COLO668 (cell line): Measurements from ENCODE around the gene STXBP6.
"Not testable (repeated sequence)": the region's sequence is repeated elsewhere in the genome, so short reads cannot be mapped to it uniquely, and the experiment has no call there.

Experiments used
- DNase-seq: peaks from one replicate; lab custom pipeline; 2025; ENCODE audit not compliant: unreplicated experiment; lab: John Stamatoyannopoulos, UW

The STXBP6 gene

DNA sequence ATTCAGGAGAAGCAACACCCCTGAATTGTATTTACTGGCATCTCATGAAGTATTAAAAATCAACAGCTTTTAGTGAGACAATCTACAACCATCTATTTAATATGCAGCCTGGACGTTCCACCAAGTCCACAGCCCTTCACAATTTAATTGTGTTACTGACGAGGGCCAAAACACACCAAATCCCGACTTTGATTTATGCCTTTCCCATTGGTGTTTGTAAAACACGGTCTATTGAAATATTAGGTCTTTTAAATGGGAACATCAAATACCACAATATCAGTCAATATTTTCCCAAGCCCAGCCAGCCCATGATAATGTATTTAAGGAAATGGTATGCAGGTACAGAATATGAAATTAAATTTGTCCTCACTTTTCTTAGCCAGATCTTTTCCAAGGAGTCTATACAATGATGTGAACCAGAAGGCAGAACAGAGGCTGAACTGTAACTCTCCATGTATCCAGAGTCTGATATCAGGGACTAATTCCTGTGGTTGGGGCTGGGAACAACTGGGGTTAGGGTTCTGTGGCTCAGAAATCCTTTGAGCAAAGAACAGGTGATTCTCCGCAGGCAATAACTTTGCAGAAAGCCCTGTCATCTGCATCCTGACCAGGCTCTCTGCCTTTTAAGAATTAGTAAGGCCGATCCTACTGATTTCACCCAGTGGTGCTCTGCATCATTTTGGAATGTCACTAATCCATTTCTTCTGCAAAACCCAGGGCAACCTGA lies 236.7 kb downstream of the STXBP6 start:
- DNase-seq: no peak

DNA sequence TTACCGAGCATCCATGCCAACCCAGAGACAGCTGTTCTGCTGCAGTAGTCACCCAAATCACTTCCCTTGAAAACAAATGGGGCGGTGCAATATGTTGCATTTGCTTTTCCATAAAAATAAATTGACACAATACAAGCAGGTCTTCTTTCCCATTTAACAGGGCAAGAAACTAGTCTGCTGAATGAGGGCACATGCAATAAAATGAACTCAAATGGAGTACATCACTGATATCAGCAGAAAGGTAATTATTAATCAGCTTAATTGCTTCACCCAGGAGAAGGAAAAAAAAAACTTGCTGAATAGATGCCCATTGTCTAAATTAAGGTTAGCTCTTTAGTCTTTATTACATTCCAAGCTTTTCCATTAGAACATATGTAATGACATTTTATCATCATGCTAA lies 240.8 kb downstream of the STXBP6 start:
- DNase-seq: no peak

DNA sequence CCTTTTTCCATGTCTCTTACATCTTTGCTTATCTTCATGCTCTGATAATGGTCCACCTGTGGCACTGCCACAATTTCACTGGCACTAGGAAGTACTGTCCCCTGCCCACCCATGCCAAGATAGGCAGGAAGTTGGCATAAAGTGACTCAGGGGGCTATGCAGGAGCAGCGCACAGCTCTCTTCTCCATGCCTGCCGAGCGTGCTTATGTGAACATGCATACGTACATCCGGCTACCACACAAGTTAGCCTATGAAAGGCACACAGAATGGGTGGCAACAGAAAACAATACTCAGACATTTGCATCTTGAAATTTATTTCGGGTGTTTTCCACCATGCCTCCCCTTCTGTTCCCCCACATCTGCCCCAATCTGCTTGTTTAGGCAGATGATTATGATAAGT lies 241.5 kb downstream of the STXBP6 start:
- DNase-seq: no peak

DNA sequence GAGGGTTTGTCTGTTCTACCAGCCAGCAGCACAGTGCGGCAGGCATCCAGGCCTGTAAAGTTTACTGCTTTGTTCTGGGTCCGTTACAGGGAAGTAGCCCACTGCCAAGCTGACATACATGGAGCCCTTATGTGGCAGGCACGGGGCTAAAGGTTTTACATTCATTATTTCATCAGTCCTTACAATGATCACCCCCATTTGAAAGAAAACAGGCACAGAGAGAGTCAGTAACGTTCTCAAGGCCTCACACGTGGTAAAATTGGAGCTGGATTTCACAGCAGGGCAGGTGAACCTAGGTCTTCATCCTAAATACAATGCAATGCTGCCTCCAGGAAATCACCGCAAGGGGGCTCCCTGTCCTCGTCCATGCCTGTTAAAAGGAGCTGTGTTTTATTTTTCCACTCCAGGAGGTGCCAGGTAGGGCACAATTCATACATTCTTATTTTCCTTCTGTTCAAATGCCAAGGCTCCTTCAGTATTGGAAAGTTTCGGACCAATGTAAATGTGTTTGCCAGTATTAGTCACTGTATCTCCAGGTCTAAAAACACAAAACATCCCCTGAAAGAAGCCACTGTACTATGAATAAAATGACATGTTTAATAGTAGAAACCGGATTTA lies 243.8 kb downstream of the STXBP6 start:
- peak; percentile 74 for DNase-seq

DNA sequence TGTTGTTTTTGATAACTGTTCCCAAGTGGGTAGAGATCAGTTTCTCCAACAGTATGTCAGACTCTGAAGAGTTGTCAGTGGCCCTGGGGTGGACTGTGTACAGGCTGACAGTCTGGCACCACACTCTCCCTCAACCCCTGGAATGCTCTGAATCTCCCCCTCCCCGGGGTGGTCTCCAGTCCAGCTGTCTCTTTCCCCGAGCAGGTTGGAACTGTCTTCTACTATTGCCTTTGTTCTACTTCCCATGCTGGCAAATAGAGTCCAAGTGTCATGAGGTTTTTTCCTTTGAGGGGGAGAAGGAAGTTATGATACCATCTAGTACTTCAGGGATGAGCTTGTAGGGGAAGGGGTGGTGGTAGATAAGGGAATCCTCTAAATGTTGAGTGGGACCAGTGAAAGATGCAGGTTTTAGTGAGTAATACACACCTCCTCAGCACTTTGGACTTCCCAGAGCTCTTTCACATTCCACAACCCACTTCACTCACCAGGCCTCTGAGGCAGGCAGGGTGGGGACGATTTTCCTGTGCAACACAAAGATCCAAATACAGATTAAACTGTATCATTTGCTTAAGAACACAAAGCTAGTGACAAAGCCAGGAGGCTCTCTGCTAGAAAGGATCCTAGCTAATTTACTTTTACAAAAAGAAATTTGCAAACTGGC lies 245.3 kb downstream of the STXBP6 start:
- no peak for DNase-seq

DNA sequence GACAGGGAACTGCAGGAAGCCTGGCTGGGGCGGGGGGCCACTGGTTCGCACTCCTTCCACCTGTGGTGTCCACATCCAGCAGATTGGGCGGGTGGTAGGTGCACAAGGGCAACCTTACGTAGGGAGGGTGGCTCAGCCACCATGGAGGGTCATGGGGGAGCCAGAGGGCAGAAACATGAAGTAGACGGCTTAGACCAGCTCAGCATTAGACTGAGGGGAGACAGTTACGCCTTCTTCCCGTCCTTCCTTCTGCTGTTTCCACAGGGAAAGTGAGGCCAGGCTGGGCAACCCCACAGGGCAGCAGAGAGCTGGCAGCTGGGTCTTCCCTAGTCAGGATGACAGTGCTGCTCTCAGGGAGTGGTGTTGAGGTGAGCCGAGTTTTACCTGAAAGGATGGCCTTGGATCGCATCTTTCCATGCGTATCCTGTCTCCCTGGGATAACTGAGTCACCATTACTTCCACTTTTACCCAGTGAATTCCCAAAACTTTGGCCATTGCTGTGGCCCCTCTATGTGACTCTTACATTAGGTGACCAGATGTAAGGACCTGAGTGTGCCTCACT lies 245.9 kb downstream of the STXBP6 start:
- no peak for DNase-seq

DNA sequence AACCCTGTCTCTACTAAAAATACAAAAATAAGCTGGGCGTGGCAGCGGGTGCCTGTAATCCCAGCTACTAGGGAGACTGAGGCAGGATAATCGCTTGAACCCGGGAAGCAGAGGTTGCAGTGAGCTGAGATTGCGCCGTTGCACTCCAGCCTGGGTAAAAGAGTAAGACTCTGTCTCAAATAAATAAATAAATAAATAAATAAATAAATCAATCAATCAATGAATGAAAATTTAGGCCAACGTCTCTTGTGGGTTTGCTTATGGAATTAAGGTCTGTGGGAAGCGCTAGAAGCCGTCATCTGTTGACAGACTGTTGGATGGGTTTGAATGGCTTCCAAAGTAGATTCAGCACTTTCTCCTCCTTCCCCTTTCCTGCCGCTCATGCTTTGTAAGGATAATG lies 246.5 kb downstream of the STXBP6 start:
- not testable (repeated sequence) for DNase-seq

DNA sequence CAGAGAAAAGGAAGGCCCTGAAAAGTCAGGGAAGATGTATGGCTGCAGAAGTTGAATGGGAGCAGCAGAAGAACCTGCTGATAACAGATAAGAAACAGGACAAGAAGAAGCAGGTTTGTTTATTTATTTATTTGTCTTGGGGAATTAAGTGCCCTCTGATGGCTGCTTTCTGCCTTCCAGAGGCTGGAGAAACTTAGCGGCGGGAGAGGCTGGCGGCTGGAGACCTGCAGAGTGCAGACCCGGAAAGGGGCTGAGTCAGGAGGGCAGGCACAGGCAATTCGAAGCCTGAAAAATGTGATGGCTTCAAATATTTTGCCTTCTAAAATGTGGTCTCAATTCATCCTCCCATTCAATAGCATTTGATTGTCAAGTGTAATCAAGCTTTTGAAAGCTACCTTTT lies 247.7 kb downstream of the STXBP6 start:
- DNase-seq: no peak

DNA sequence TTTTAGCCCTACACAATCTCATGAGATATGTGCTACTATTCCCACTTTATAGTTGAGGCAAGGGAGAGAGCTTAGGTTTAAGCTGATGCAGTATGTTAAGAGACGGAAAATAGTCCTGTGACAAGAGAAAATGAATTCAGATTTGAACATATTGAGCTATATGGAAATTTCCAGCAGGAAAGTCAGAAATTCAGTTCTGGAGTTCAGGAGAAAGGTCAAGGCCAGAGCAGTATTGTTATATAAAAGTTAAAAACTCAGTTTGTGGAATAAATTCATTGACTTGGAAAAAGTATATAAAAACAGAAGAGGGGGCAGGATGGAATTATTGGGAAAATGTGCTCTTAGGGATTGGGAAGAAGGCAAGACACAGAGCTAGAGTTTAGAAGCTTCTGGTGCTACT lies 248.9 kb downstream of the STXBP6 start:
- no peak for DNase-seq

DNA sequence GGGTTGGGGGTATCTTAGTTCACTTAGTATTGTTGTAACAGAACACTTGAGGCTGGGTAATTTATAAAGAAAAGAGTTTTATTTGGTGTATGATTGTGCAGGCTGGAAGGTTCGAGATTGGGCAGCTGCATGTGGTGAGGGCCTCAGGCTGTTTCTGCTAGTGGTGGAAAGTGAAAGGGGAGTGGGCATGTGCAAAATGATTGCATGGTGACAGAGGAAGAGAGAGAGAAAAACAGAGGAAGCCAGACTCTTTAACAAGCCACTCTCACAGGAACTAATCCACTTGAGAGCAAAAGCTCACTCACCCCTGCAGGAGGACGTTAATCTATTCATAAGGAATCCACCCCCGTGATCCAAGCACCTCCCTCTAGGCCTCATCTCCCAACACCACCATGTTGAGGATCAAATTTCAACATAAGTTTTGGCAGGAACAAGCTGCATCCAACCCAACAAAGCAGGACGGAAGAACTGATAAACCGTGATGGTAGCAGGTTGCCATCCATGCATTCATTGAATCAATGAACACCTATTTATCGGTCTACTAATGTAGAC lies 251.0 kb downstream of the STXBP6 start:
- no peak for DNase-seq

DNA sequence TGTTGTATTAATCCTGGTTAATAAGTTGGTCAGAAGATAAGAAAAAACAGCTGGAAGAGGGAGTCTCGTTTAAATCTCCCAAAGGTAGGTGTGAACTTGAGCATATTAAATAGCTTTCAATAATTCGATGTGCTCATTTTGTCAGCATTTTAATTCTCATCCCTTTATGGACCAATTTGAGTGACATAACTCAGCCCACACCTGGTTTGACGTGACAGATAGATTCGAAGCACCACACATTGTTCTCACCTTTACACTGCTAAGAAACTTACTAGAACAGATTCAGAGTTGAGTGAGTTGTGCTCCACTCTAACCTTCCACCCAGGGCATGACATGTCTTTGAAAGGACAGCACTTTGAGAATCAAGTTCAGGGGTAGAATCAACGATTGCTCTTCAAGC lies 254.5 kb downstream of the STXBP6 start:
- no peak for DNase-seq

DNA sequence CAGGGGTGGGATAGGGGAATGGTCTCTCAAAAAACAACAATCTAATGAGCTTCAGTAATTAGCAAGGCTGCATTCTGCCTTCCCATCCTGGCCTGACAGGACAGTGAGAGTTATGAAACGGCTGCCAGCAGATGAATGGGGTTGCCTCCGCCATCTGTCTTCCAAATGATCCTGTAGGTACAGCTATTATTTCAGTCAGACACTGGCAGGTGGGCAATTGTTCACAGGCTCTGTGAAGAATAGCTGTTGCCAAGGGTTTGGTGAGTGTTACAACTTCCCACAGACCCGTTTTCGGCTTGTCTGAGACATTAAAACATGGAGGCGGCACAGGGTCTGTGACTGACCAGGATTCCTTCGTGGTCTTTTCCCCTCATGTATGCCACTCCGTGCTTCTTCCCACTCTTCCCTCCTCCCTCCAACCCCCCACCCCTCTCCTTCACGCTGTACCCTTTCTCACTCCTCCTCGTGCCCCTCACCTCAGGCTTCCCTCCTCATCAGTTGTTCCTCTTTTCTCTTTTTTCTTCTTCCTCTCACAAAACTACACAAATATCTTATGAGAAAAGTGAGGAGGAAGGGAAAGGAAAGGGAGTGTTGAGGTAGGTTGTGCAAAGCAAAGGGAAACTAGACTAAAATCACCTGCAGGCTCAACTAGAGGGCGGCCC lies 255.2 kb downstream of the STXBP6 start:
- no peak for DNase-seq

DNA sequence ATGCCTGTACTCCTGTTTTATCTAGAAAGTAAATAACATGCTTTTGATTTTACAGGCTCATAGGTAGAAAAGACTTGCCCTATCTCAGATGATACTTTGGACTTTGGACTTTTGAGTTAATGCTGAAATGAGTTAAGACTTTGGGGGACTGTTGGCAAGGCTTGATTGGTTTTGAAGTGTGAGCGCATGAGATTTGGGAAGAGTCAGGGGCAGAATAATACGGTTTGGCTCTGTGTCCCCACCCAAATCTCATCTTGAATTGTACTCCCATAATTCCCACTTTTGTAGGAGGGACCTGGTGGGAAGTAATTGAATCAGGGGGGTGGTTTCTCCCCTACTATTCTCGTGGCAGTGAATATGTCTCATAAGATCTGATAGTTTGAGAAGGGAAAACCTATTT lies 259.8 kb downstream of the STXBP6 start:
- DNase-seq: no peak

DNA sequence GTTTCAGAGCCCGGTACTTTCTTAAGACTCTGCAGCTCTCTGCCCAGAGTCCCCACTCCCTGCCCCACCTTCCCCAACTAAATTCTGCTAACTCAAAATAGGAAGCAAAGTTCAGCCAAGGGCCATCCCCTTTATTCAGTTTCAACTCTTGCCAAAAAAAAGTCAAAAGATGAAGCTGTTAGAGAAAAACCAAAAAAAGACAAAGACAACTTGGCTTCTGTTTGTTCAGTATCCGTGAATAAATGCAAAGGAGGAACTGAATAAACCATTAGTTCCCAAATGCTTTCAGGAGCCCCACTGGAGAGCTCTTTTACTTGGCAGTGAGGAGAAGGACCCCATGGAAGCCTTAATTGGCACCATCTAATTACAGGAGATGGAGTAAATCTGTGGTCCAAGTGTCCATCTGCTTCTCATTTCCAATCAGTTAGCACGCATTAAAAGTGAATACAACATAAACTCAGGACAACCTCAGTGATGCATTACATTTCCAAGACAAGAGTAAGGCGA lies 260.5 kb downstream of the STXBP6 start:
- no peak for DNase-seq

DNA sequence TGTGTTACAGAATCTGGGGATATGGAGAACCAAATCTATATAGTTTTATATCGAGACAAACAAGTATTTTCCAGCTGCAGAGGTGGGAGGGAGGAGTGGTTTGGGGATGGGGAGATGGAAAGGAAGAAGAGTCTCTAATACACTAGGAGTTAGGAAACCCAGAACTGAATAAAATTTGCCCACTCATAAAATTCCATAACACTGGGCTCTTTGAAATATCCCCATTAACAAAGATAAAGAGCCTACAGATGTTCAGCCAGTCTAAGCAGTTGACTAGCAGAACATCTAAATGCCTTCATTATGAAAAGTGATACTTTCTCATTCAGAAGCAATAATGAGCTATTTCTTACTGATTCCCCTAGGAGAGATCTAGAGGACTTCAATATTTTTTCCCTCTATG lies 264.2 kb downstream of the STXBP6 start:
- no peak for DNase-seq

DNA sequence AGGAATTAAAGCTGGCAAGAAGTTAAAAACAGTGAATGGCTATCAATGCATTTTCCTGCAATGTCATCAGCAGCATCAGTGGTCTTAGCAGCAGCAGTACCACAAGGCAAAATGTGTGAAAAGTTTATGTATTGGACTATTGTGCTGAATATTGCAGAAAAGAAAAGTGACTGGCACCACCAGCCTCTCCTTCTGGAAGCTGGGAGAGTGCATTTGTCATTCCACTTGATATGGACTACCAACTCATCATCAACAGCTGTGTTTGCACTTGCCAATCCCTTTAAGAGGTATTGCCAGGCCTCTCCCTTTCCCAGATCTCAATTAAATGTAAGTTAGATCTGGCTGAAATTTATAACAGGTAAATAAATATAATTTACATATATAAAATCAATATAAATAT lies 265.0 kb downstream of the STXBP6 start:
- DNase-seq: peak; percentile 33

DNA sequence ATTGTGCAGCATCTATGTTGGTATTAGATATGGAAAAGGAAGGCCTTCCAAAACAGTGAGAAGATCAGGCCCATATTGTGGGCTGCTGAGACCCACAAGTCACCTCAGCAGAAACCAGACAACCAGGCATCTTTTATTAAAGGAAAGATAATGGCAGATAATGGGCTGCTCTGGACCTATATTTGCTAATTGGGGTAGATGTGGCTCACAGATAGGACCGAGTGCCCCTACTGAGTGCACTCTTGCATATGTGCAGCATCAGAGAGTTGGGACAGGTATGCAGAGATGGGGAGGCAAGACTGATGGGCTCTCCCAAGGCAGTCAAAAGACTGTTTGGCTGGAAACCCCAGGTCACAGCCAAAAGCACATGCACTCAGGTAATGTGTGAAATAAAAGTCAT lies 266.2 kb downstream of the STXBP6 start:
- DNase-seq: no peak

DNA sequence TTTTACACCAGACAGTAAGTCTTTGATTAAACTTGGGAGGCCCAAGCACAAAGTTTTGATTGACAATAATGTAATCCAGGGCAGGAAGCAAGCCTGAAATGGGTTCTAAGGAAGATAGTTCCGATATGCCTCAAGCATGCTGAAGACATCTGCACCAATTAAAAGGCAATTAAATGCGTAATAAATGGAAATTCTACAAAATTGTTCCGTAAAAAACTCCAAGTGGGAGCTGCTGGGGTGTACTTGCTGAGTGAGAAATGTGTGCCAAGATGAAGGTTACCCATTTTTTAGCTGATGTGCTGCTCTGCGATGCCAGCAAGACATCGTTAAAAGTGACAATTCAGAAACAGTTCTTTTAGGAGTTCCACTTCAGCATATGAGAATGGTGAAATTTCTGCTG lies 269.7 kb downstream of the STXBP6 start:
- no peak for DNase-seq

DNA sequence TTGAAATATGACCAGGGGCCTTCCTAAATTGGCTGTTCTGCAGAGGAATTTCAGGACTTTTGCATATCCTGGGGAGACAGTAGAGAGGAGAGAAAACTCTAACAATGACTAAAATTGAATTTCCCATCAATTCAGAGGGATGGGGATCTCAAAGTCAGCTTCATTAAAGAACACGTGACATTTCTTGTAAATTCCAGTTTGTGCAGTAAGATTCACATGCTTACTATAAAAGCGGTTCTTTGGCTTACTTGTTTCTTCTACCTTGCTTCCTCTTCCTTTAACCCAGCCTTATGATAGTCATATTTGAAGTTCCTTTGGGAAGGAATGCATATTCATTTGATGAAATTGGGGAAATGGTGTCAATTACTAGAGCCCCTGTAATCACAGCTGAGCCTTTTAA lies 272.3 kb downstream of the STXBP6 start:
- no peak for DNase-seq

DNA sequence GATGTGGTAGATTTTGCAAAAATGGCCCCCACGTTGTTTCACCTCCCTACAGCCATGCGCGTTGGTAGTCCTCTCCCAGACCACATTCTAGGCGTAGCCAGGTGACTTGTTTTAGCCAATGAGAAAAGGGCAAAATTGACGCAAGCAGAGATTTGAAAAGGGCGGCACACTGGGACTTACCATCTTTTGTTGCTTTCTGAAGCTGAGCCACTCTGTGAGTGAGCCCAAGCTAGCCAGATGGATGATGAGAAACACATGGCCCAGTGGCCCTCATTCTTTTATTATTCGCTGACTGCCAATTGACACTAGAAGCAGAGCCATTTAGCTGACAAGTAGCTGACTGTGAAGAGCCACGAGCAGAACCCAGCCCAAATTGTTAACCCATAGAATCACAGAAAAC lies 274.0 kb downstream of the STXBP6 start:
- no peak for DNase-seq
